Uterus (tissue), 4 donors: ENCODE measurements around the gene C2orf78. TPM values are rescaled to one million over a fixed set of nuclear protein-coding genes. Genes with fewer than 3 reads are reported as not detected.

Experiments
- DNase-seq, 2 donors: peaks; one replicate each; pipeline ENCODE4 v3.0.0-alpha.2; 2019 to 2020
- H3K27ac ChIP-seq, 2 donors: fragments of 200-600 bp; sonication (generic); 1 replicate in 1 of 2; 2 replicates in 1 of 2; pipeline ENCODE4 v1.5.1; 2016 to 2018
- H3K27me3 ChIP-seq, 2 donors: fragments of 200-600 bp; sonication (generic); one replicate each; pipeline ENCODE4 v1.5.1; 2018 to 2019; ENCODE audit warnings: control low read depth in 1 of 2
- H3K36me3 ChIP-seq, 2 donors: fragments of 200-600 bp; sonication (generic); one replicate each; pipeline ENCODE4 v1.5.1; 2019; ENCODE audit warnings: control low read depth in 1 of 2
- H3K4me1 ChIP-seq, 2 donors: fragments of 200-600 bp; sonication (generic); one replicate each; pipeline ENCODE4 v1.5.1; 2018 to 2019; ENCODE audit warnings: control low read depth in 1 of 2
- H3K4me3 ChIP-seq, 2 donors: fragments of 200-600 bp; sonication (generic); 1 replicate in 1 of 2; 2 replicates in 1 of 2; pipeline ENCODE4 v1.5.1; 2018 to 2019; ENCODE audit warnings: mild to moderate bottlenecking in 1 of 2
- H3K9me3 ChIP-seq, 2 donors: fragments of 200-600 bp; sonication (generic); one replicate each; pipeline ENCODE4 v1.5.1; 2019; ENCODE audit warnings: control low read depth in 1 of 2
- POLR2A ChIP-seq, 2 donors: fragments of 450-650 bp; IDR thresholded peaks; one replicate each; pipeline ENCODE4 v1.6.1; 2016; ENCODE audit warnings: antibody characterized with exemption in 2 of 2, mild to moderate bottlenecking in 1 of 2, moderate library complexity in 1 of 2
- intact Hi-C: fragments of 100-400 bp; cut with DNase I; formaldehyde crosslinking; loops from one replicate; pipeline ENCODE4 v1.15.1; 2023; ENCODE audit warnings: low total_unique reads
- total RNA-seq, 4 donors: library from RNA; depleted of rRNA in 3 of 4; stranded (reverse); fragments of >200 nt in 3 of 4; gene quantifications; one replicate each; pipeline versions ENCODE4 v1.1.0 to v1.2.4, GENCODE V29; 2014 to 2023
- TF ChIP-seq, protein P1 (sequence below), 4 experiments: fragments of 200-600 bp in 2 of 4; fragments of 450-650 bp in 2 of 4; sonication (generic) in 2 of 4; IDR thresholded peaks; one replicate each; pipeline ENCODE4 v1.5.1; 2016 to 2019; ENCODE audit warnings: antibody characterized with exemption in 4 of 4, mild to moderate bottlenecking in 2 of 4, moderate library complexity in 1 of 4
- donor health status: DM: yes; HTN: yes; CAD: no.

C2orf78 gene
- total RNA-seq, 4 donors from 2014 or later = not detected

DNA sequence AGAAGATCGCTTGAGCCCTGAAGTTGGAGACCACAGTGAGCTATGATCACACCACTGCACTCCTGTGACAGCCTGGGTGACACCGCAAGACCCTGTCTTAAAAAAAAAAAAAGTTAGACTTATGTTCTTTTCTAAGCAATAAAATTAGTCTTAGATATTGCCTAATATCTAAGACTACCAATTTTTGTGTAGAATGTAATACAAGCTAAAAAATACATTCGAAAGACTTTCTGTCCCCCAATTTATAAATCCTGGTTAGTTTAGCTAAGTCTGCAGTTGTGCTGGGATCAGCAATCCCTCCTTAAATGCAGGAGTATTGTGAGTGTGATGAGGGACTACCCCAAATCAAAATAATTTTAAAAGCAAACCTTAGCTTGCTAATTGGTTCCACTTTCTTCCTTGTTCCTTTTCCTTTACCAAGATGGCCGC lies 44.4 kb downstream of the C2orf78 start:
- DNase-seq = no peak
- Histone ChIP-seq H3K4me1 (peaks cover 0 to 5% of the 10 kb centered on the region in 2 donors), H3K36me3 (no peaks in the 10 kb centered on the region), H3K4me3 (peak overlapping the region; percentile 82 to 90), H3K27me3 (no peaks in the 10 kb centered on the region), H3K27ac (peak overlapping the region; percentile 97 to 98), H3K9me3 (no peaks in the 10 kb centered on the region)
- TF ChIP-seq, protein P1, sequence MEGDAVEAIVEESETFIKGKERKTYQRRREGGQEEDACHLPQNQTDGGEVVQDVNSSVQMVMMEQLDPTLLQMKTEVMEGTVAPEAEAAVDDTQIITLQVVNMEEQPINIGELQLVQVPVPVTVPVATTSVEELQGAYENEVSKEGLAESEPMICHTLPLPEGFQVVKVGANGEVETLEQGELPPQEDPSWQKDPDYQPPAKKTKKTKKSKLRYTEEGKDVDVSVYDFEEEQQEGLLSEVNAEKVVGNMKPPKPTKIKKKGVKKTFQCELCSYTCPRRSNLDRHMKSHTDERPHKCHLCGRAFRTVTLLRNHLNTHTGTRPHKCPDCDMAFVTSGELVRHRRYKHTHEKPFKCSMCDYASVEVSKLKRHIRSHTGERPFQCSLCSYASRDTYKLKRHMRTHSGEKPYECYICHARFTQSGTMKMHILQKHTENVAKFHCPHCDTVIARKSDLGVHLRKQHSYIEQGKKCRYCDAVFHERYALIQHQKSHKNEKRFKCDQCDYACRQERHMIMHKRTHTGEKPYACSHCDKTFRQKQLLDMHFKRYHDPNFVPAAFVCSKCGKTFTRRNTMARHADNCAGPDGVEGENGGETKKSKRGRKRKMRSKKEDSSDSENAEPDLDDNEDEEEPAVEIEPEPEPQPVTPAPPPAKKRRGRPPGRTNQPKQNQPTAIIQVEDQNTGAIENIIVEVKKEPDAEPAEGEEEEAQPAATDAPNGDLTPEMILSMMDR (IDR thresholded peaks at IDR 0.05) = no peak
- no peak for TF ChIP-seq POLR2A (IDR thresholded peaks at IDR 0.05)
- intact Hi-C loops = no loop called here

DNA sequence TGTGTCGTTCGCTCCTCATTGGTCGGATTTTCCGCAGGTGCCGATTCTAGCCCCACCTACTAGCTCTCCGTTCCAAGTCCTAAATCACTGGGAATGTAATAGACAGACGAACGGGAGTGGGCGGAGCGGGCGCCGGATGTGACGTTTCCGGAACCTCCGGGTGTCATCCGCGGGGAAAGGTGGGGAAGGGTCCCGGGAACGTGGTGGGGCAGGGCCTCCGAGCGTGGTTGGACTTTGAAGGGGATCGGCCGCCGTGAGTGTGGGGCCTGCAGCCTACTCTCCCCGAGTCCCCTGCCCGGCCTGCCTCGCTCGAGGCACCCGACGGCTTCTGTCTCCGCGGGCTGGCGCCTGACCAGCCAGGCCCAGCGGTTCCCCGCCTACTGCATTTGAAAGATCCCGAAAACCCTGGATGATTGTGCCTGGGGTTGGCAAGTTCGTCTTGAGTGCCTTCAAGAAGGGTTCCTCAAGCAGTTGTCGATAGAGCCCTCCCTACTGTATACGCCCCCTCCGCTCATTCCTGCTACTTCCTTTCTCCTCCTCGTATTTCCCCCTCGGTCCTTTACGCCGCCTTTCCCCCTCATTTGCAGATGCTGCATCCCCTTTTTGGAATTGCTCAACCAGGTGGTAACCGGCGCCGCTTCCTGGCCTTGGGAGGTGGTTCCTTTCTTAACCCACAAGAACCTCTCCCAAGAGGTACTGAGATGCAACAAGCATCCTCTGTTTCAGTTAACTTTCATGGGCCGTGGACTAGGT lies 45.0 kb downstream of the C2orf78 start, which contains the start of gene STAMBP:
Gene STAMBP (plus strand): TSS at position 144 of the 753 bp plus-strand sequence. CDS start 1,896 bp downstream, outside the sequence.
- H3K27me3 ChIP-seq = no peaks in the 10 kb centered on the region
- H3K9me3 ChIP-seq = no peaks in the 10 kb centered on the region
- DNase-seq = peak; percentile 95 to 98
- H3K27ac ChIP-seq = peak within 1 kb of the TSS; percentile 97 to 98
- peaks cover 0 to 5% of the 10 kb centered on the region in 2 donors for H3K4me1 ChIP-seq
- intact Hi-C loops = no loop called here
- peak within 1 kb of the TSS; percentile 82 to 90 for H3K4me3 ChIP-seq
- TF ChIP-seq, protein P1 (IDR thresholded peaks at IDR 0.05) = no peak
- TF ChIP-seq POLR2A (IDR thresholded peaks at IDR 0.05) = peak; percentile 60 to 91
- no peaks in the 10 kb centered on the region for H3K36me3 ChIP-seq

DNA sequence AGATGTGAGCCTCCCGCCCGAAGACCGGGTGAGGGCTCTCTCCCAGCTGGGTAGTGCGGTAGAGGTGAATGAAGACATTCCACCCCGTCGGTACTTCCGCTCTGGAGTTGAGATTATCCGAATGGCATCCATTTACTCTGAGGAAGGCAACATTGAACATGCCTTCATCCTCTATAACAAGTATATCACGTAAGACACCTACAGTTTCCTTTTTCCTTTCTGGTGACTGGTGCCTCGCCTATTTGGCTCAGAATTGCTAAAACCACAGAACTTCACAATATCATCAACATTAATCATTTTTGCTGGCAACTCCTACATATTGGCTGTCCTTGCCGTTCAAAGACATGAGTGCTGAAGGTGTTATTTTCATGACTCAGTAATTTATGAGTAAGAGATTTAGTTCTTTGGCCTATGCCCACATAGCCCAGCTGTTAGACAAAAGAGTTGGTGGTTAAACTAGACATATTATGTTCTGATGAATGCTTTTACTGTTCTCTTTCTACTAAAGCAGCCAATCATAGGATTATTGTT lies 47.0 kb downstream of the C2orf78 start:
- no peak overlapping the region for H3K4me3 ChIP-seq
- TF ChIP-seq, protein P1 (IDR thresholded peaks at IDR 0.05) = no peak
- TF ChIP-seq POLR2A (IDR thresholded peaks at IDR 0.05) = no peak
- H3K9me3 ChIP-seq = no peaks in the 10 kb centered on the region
- no peak overlapping the region for H3K27ac ChIP-seq
- intact Hi-C loops = no loop called here
- no peaks in the 10 kb centered on the region for H3K27me3 ChIP-seq
- H3K36me3 ChIP-seq = no peaks in the 10 kb centered on the region
- H3K4me1 ChIP-seq = peaks cover 0 to 5% of the 10 kb centered on the region in 2 donors
- DNase-seq = no peak

DNA sequence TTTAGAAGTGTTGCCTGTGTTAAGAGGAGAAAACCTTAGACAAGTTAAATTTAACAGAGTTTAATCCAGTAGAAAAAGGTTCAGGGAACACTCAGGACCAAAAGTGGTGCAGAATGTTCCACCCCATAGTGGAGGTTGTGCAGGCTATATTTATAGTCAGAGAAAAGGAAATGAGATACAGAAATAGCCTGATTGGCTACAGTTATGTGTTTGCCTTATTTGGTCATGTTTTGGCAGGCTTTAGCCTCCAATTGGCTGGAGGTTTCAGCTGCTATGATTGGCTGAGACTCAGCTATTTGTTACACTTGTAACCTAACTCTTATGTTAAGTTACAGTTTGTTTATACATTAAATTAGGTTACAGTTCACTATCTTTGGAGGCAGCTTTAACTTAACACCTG lies 48.9 kb downstream of the C2orf78 start:
- intact Hi-C loops = no loop called here
- no peaks in the 10 kb centered on the region for H3K9me3 ChIP-seq
- H3K27ac ChIP-seq = no peak overlapping the region
- DNase-seq = no peak
- peaks cover 0 to 7% of the 10 kb centered on the region in 2 donors for H3K4me1 ChIP-seq
- no peak overlapping the region for H3K4me3 ChIP-seq
- no peaks in the 10 kb centered on the region for H3K36me3 ChIP-seq
- no peaks in the 10 kb centered on the region for H3K27me3 ChIP-seq
- TF ChIP-seq POLR2A (IDR thresholded peaks at IDR 0.05) = no peak
- TF ChIP-seq, protein P1 (IDR thresholded peaks at IDR 0.05) = no peak
